ENCODE measurements around the gene PRDM16.

- TF ChIP-seq CTCF (conservative IDR thresholded peaks at IDR 0.05; ENCODE audit: low read length) (no peak), EZH2phosphoT487 (IDR thresholded peaks at IDR 0.05; ENCODE audit: borderline replicate concordance) (no peak)
These were observed 47.8 kb upstream of the PRDM16 start, which contains the start of gene ACTRT2 for GRCh38 chr1:3021233-3021671.
